ENCODE data around the gene PLXDC2.
"Not testable (repeated sequence)": the region's sequence is repeated elsewhere in the genome, so short reads cannot be mapped to it uniquely, and the experiment has no call there.

Gene PLXDC2

GRCh38 chr10:19816411-19817230, at the start of gene PLXDC2:
Gene PLXDC2, plus strand, starts transcription at chr10:19816432.
- DNase-seq, result no peak

- no peak for DNase-seq
These were observed 48.4 kb upstream of the PLXDC2 start for GRCh38 chr10:19767876-19768275.

DNA sequence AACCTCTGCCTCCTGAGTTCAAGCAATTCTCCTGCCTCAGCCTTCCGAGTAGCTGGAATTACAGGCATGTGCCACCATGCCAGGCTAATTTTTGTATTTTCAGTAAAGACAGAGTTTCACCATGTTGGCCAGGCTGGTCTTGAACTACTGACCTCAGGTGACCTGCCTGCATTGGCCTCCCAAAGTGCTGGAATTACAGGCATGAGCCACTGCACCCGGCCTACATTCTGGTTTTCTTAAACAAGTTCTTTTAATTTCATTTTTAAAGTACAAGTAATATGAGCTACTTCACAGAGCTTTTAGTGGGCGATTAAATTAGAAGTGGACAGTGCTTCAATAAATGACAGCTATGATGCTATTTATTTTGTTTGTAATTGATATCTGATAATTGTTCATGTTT, 46.4 kb upstream of the PLXDC2 start:
- not testable (repeated sequence) for DNase-seq

DNA sequence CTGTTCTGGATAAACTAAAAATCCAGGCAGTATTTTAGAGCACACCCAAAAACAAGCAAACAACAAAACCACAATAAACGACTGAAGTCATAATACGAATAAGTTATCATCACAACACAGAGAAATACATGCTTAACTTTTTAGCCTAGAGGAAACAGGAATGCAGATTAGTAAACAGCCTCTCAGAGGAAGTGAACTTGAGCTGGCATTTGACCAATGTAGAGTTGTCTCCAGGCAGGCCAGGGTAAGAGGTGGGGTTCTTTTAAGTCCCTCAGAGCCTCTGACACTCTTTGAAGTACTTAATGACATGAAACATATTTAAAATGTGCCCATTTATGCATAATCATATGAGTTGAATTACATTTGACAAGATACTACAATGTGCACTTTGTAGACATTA, 43.3 kb upstream of the PLXDC2 start:
- DNase-seq, result no peak

- no peak for DNase-seq
These were observed 40.9 kb upstream of the PLXDC2 start for GRCh38 chr10:19775296-19775695.

- DNase-seq, result no peak
These were observed 38.4 kb upstream of the PLXDC2 start for GRCh38 chr10:19777806-19778205.

DNA sequence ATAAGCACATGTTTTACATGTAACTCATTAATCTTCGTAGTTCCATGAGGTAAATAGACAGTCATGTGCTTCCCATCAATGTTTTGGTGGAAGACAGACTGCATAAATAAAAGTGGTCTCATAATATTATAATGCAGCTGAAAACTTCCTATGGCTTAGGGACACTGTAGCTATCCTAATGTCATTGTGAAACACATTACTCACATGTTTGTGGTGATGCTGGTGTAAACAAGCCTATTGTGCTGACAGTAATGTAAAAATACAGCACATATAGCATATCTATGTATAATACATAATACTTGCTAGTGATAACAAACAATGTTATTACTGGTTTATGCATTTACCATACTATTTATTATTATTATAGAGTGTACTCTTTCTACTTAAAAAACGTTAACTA, 37.2 kb upstream of the PLXDC2 start:
- DNase-seq, result no peak

DNA sequence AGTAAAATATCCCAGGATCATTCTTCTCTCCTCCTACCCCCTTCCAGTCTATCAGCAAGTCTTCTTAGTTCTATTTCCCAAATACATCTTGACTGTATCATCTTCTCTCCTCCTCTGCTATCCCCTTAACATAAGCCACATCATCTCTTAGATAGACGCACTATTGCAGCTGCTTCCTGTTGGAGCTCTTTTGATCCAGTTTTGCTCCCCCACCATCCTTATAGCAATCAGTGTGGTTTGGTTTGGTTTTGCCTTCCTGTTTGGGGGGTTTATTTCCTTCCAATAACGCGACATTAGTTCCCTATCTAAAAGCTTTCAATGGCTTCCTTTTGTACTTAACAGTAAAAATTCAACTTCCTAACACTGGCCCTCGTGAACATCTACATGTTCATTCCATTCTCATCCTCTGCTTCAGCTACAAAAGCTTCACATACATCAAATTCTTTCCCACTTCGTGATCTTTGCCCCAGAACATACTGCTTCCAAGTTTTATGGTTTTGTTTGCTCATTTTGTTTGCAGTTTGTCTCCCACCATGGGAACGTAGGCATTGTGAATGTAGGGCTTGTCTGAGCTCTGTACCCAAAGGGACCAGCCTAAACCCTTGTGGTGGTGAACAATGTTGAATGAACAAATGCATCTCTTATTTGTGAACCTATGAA, 33.7 kb upstream of the PLXDC2 start:
- no peak for DNase-seq

- DNase-seq, result no peak
These were observed 32.5 kb upstream of the PLXDC2 start for GRCh38 chr10:19783721-19784120.

- no peak for DNase-seq
These were observed 30.9 kb upstream of the PLXDC2 start for GRCh38 chr10:19785366-19785765.

GRCh38 chr10:19788075-19788686, 28.1 kb upstream of the PLXDC2 start:
- no peak for DNase-seq

- DNase-seq, result no peak
These were observed 27.3 kb upstream of the PLXDC2 start for GRCh38 chr10:19788902-19789301.

DNA sequence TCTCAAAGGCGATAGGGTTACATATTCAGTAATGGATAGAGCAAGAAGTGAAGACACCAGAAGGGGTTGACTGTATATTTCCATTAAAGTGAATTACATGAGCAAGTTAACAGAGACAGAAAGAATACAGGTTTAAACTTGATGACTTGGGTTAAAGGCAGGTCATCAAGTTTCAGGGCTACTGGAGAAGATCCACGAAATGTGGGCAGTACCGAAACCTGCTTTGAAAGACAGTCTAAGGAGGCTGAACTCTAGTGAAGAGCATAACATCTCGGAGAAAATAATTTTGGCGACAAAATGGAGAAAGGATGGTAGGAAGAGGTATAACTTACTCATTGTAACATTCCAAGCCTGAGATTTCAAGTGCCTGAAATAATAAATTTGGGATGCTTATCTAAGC, 26.6 kb upstream of the PLXDC2 start:
- DNase-seq, result no peak

GRCh38 chr10:19791032-19791431, 25.2 kb upstream of the PLXDC2 start:
- no peak for DNase-seq

DNA sequence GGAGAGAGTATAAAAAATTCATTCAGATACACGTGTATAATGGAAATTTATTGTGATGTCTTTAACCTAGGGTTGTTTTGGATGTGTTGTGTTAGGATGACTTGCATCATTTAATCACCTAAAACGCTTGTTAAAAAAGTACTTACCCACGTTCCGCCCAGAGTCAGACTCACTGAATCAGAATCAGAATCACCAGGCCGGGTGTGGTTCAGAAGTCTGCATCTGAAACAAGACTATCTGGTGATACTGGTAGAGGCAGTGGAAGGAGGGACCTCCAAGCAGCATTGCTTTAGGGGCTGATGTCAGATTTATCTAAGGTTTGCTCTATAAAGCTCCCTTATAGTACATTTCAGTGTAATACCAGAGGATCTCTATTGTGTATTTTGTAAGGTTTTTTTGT, 20.5 kb upstream of the PLXDC2 start:
- no peak for DNase-seq

GRCh38 chr10:19800161-19800560, 16.1 kb upstream of the PLXDC2 start:
- no peak for DNase-seq

- no peak for DNase-seq
These were observed 14.9 kb upstream of the PLXDC2 start for GRCh38 chr10:19801369-19801768.

- no peak for DNase-seq
These were observed 12.6 kb upstream of the PLXDC2 start for GRCh38 chr10:19803676-19804075.

DNA sequence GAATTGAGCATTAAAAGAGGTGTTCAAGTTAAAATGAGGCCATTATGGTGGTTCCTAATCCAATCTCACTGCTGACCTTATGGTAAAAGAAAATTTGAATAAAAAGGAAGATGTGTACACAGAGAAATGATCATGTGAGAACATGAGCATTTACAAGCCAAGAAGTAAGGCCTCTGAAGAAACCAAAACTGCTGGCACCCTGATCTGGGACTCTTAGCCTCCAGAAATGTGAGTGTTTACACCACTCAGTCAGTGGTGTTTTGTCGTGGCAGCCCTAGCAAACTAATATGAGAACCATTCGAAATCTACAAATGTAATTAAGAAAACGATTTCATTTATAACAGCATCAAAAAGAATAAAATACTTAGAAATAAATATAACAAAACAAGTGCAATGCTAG, 6.8 kb upstream of the PLXDC2 start:
- no peak for DNase-seq

- DNase-seq, result no peak
These were observed 4.7 kb upstream of the PLXDC2 start for GRCh38 chr10:19811540-19811939.

GRCh38 chr10:19812976-19813375, 3.3 kb upstream of the PLXDC2 start:
- no peak for DNase-seq

DNA sequence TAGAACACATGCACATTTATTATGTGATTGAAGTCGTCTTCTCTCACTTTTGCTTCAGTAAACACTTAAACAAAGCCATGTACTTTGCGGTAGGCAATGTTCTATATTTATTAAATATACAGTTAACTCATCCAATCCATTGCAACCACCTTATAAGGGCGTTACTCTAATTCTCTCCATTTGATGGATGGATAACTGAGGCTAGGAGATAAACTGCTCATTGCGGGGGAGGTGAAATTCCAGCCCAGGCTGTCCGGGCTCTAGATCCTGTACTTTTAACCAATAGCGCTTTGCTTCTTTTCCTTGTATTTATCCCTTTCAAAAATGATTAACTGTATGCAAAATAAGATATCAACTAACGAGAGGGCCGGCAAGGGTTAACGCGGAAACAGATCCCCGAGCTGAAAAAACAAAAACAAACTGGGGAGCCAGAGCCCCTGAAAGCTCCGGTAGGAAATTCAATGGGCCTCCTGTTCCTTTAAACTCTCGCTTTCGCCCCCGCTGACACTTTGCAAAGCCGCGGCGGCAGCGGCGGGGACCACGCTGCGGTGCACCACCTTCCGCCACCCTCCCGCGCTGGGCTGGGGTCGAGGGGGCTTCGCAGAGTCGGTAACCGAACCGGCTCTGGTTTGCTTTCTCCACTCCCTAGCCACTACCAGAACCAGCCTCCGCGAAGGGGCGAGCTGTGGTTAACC, 1.0 kb upstream of the PLXDC2 start:
- no peak for DNase-seq

DNA sequence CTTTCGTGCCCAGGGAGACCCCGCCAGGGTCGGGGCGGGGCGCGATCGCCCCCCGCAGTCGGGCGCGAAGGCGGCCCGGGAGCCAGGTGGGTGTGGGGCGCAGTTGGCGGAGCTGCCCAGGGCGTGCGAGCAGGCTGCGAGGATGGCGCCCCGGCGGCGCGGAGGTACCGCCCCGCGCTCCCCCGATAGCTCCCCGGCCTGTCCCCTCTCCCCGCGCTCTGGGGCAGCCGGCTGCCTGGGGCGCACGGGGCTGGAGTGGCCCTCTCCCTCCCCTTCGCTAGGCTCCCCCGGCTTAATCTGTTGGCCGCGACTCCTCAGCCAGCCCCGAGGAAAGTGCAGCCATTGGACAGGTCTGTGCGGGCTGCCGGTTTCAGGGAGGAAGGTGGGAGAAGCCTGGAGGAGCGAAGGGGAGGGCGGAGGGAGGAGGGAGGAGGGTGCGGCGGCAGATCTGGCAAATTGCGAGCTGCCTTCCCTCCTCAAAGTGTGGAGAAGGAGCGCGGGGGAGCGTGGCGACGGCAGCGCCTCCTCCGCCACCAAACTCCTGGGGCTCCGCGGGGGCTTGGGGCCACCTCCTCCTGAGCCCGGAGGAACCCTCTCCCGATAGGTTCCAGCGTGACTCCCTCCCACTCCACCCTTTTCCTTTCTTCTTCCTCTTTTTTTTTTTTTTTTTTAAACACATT, 361 bp upstream of the PLXDC2 start:
- DNase-seq, result no peak

Data from stimulated activated CD4-positive, alpha-beta T cell treated with anti-CD3 and anti-CD28 coated beads, Interleukin-4, amount 100 ng/mL, for 1 hour (primary cell).